ENCODE results near the gene LRRN4.

DNA sequence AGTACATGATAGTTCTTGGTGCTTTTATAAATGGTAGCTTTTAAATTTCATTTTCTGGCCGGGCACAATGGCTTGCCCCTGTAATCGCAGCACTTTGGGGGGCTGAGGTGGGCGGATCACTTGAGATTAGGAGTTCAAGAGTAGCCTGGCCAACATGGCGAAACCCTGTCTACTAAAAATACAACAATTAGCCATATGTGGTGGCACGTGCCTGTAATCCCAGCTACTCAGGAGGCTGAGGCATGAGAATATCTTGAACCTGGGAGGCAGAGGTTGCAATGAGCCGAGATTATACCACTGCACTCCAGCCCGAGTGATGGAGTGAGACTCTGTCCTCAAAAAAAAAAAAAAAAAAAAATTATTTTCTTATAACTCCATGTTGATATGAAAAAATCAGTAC is 36.0 kb downstream of the LRRN4 start:
- no peak for TF ChIP-seq POLR2AphosphoS5 (IDR thresholded peaks at IDR 0.05; ENCODE audit: low read depth, low read length)
- no peak for TF ChIP-seq EZH2 (IDR thresholded peaks at IDR 0.05)
- TF ChIP-seq POLR2A (IDR thresholded peaks at IDR 0.05; ENCODE audit: borderline replicate concordance, extremely low read depth, insufficient read depth, insufficient read length) = no peak

All from HCT116 (cell line).